ENCODE results near the gene TNFRSF1B. TPM values are rescaled to one million over a fixed set of nuclear protein-coding genes. Genes with fewer than 3 reads are reported as not detected.

The TNFRSF1B gene
- total RNA-seq, 1 donor from 2014 or later, result 98.6 TPM

GRCh38 chr1:12164210-12164609 lies 2.6 kb upstream of the TNFRSF1B start:
- H3K4me3 Mint-ChIP-seq, result no peak overlapping the region

GRCh38 chr1:12165342-12165741 lies 1.4 kb upstream of the TNFRSF1B start:
- intact Hi-C loops (cut with micrococcal nuclease), result no loop called here
- peaks cover 75% of the 10 kb centered on the region for H3K4me1 Mint-ChIP-seq
- H3K27ac Mint-ChIP-seq, result no peak overlapping the region
- no peaks in the 10 kb centered on the region for H3K27me3 Mint-ChIP-seq
- DNase-seq (no peak), ATAC-seq (ENCODE audit: low read depth) (no peak)
- POLR2A ChIA-PET, result interaction anchor here (1.3 to 10.9 kb wide), 5 partner anchors 14 to 256 kb away, joined by 3 to 187 read pairs (median 3); no protein-coding TSS in a partner anchor
- H3K9me3 Mint-ChIP-seq, result no peaks in the 10 kb centered on the region
- H3K36me3 Mint-ChIP-seq (ENCODE audit: low read depth), result peaks cover 20% of the 10 kb centered on the region
- no peak for TF ChIP-seq CTCF (IDR thresholded peaks at IDR 0.05)
- no peak overlapping the region for H3K4me3 Mint-ChIP-seq
- CTCF ChIA-PET, result interaction anchor here (2.2 to 2.4 kb wide), 2 partner anchors 16 to 40 kb away, joined by 6 to 10 read pairs; no protein-coding TSS in a partner anchor

More at GRCh38 chr1:12164210-12164609, 2.6 kb upstream of the TNFRSF1B start:
- Mint-ChIP-seq H3K9me3 (no peaks in the 10 kb centered on the region), H3K27me3 (no peaks in the 10 kb centered on the region), H3K4me1 (peaks cover 71% of the 10 kb centered on the region), H3K27ac (no peak overlapping the region), H3K36me3 (ENCODE audit: low read depth) (peaks cover 10% of the 10 kb centered on the region)
- ChIA-PET CTCF (no interaction called here), POLR2A (interaction anchor here (1.3 to 10.9 kb wide), 4 partner anchors 13 to 255 kb away, joined by 3 to 187 read pairs (median 17); no protein-coding TSS in a partner anchor)
- DNase-seq (no peak), ATAC-seq (ENCODE audit: low read depth) (no peak)
- TF ChIP-seq CTCF (IDR thresholded peaks at IDR 0.05), result no peak
- intact Hi-C loops (cut with micrococcal nuclease), result loop anchor here (5.0 kb wide), 1 partner anchor 357 kb away; the partner anchor contains the start of genes CLCN6 and MTHFR

GRCh38 chr1:12167493-12168429 lies 970 bp downstream of the TNFRSF1B start:
- intact Hi-C loops (cut with micrococcal nuclease), result loop anchor here (1.0 to 2.0 kb wide), 5 partner anchors 10 to 42 kb away; no protein-coding TSS in a partner anchor
- Mint-ChIP-seq H3K4me3 (peak overlapping the region; percentile 97), H3K27ac (peak overlapping the region; percentile 92), H3K36me3 (ENCODE audit: low read depth) (peaks cover 30% of the 10 kb centered on the region), H3K4me1 (peaks cover 71% of the 10 kb centered on the region), H3K9me3 (no peaks in the 10 kb centered on the region), H3K27me3 (no peaks in the 10 kb centered on the region)
- TF ChIP-seq CTCF (IDR thresholded peaks at IDR 0.05), result no peak
- ChIA-PET CTCF (interaction anchor here (1.1 to 3.3 kb wide), 3 partner anchors 10 to 43 kb away, joined by 3 to 27 read pairs (median 3); no protein-coding TSS in a partner anchor), POLR2A (interaction anchor here (0.6 to 10.9 kb wide), 12 partner anchors 10 to 260 kb away, joined by 3 to 187 read pairs (median 5); no protein-coding TSS in a partner anchor)
- ATAC-seq (ENCODE audit: low read depth), result peak; percentile 30
- no peak for DNase-seq

- intact Hi-C loops (cut with micrococcal nuclease), result no loop called here
- TF ChIP-seq CTCF (IDR thresholded peaks at IDR 0.05), result no peak
- Mint-ChIP-seq H3K36me3 (ENCODE audit: low read depth) (peaks cover 33% of the 10 kb centered on the region), H3K27me3 (no peaks in the 10 kb centered on the region), H3K4me1 (peaks cover 71% of the 10 kb centered on the region), H3K9me3 (no peaks in the 10 kb centered on the region), H3K4me3 (peak overlapping the region; percentile 97), H3K27ac (peak overlapping the region; percentile 47)
- CTCF ChIA-PET, result interaction anchor here (0.9 to 3.3 kb wide), 5 partner anchors 9 to 44 kb away, joined by 3 to 27 read pairs (median 3); no protein-coding TSS in a partner anchor
- POLR2A ChIA-PET, result interaction anchor here (1.1 to 10.9 kb wide), 7 partner anchors 9 to 261 kb away, joined by 3 to 187 read pairs (median 6); no protein-coding TSS in a partner anchor
- ATAC-seq (ENCODE audit: low read depth), result no peak
- DNase-seq, result no peak
These were observed 1.8 kb downstream of the TNFRSF1B start for GRCh38 chr1:12168451-12169160.
